SK-N-SH treated with all-trans-retinoic acid at 6 μM for 48 hours (cell line): ENCODE data around the gene SEMA4C.

Experiments
- ARNTL ChIP-seq: fragments of 450-650 bp; formaldehyde crosslinking; IDR thresholded peaks from 2 replicates; pipeline ENCODE4 v1.5.0; 2020; ENCODE audit warnings: low read depth, mild to moderate bottlenecking, moderate library complexity, borderline replicate concordance
- BACH2 ChIP-seq: fragments of 250-450 bp; sonication (Bioruptor Pico); IDR thresholded peaks from 2 replicates; pipeline ENCODE4 v1.9.0; 2021; ENCODE audit warnings: mild to moderate bottlenecking, borderline replicate concordance
- CREB5 ChIP-seq: fragments of 250-450 bp; sonication (Bioruptor Pico); IDR thresholded peaks from 2 replicates; pipeline ENCODE4 v1.5.1; 2020; ENCODE audit warnings: low read depth, mild to moderate bottlenecking, moderate library complexity
- CSDC2 ChIP-seq: fragments of 250-450 bp; sonication (Bioruptor Pico); IDR thresholded peaks from 2 replicates; pipeline ENCODE4 v1.5.0; 2020; ENCODE audit warnings: mild to moderate bottlenecking, moderate library complexity
- ISL1 ChIP-seq: fragments of 250-450 bp; sonication (Bioruptor Pico); IDR thresholded peaks from 2 replicates; pipeline ENCODE4 v2.1.2; 2022; ENCODE audit warnings: mild to moderate bottlenecking, moderate library complexity
- PPARA ChIP-seq: fragments of 250-450 bp; sonication (Bioruptor Pico); IDR thresholded peaks from 2 replicates; pipeline ENCODE4 v1.5.0; 2020; ENCODE audit warnings: mild to moderate bottlenecking, borderline replicate concordance
- RARB ChIP-seq: fragments of 250-450 bp; sonication (Bioruptor Pico); IDR thresholded peaks from 2 replicates; pipeline ENCODE4 v1.8.0; 2021; ENCODE audit warnings: mild to moderate bottlenecking, moderate library complexity
- ZFP30 ChIP-seq: fragments of 450-650 bp; formaldehyde crosslinking; IDR thresholded peaks from 2 replicates; pipeline ENCODE4 v1.5.0; 2022; ENCODE audit warnings: mild to moderate bottlenecking, moderate library complexity
- ZNF565 ChIP-seq: fragments of 450-650 bp; formaldehyde crosslinking; conservative IDR thresholded peaks from 2 replicates; pipeline ENCODE4 v1.5.0; 2020; ENCODE audit warnings: low read depth, mild to moderate bottlenecking, moderate library complexity
- TF ChIP-seq, protein P1 (sequence below): fragments of 250-450 bp; sonication (Bioruptor Pico); IDR thresholded peaks from 2 replicates; pipeline ENCODE4 v1.8.0; 2020; ENCODE audit warnings: mild to moderate bottlenecking, moderate library complexity, borderline replicate concordance

GRCh38 chr2:96912346-96913116, 42.7 kb upstream of the SEMA4C start:
- no peak for TF ChIP-seq ARNTL (CRISPR knock-in tag)
- no peak for TF ChIP-seq BACH2
- TF ChIP-seq ZFP30 (CRISPR knock-in tag): no peak
- TF ChIP-seq ISL1 (CRISPR knock-in tag): no peak
- no peak for TF ChIP-seq CSDC2 (CRISPR knock-in tag)
- TF ChIP-seq CREB5: no peak
- TF ChIP-seq PPARA: no peak
- TF ChIP-seq ZNF565 (CRISPR knock-in tag): no peak
- TF ChIP-seq, protein P1, sequence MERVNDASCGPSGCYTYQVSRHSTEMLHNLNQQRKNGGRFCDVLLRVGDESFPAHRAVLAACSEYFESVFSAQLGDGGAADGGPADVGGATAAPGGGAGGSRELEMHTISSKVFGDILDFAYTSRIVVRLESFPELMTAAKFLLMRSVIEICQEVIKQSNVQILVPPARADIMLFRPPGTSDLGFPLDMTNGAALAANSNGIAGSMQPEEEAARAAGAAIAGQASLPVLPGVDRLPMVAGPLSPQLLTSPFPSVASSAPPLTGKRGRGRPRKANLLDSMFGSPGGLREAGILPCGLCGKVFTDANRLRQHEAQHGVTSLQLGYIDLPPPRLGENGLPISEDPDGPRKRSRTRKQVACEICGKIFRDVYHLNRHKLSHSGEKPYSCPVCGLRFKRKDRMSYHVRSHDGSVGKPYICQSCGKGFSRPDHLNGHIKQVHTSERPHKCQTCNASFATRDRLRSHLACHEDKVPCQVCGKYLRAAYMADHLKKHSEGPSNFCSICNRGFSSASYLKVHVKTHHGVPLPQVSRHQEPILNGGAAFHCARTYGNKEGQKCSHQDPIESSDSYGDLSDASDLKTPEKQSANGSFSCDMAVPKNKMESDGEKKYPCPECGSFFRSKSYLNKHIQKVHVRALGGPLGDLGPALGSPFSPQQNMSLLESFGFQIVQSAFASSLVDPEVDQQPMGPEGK: no peak
- no peak for TF ChIP-seq RARB
